ENCODE measurements around the gene CCT7. TPM values are rescaled to one million over a fixed set of nuclear protein-coding genes. Genes with fewer than 3 reads are reported as not detected.

Gene CCT7
- 202 and 219 TPM in 2 replicates for total RNA-seq

GRCh38 chr2:73233932-73234832, at the start of gene CCT7:
Gene CCT7 (plus strand): TSS chr2:73234308. CDS start chr2:73234379, 71 bp downstream.

GRCh38 chr2:73202156-73203054, 31.7 kb upstream of the CCT7 start, which contains the start of gene NOTO:
Gene NOTO (plus strand): TSS chr2:73202574. CDS start chr2:73202667, 93 bp downstream.

GRCh38 chr2:73214120-73215035, 19.7 kb upstream of the CCT7 start, which contains the start of gene SMYD5:
Gene SMYD5 (plus strand): TSS chr2:73214245. CDS start chr2:73214267, 22 bp downstream.

GRCh38 chr2:73233154-73233931, 765 bp upstream of the CCT7 start, which contains the start of gene PRADC1:
Gene PRADC1 (minus strand): TSS chr2:73233239. CDS start chr2:73233160, 79 bp downstream.

GRCh38 chr2:73284296-73285158, 50.4 kb downstream of the CCT7 start, which contains the start of gene FBXO41:
Gene FBXO41 (minus strand): TSS chr2:73284478. CDS start chr2:73269630, 14,848 bp downstream.

GRCh38 chr2:73293534-73294171, 59.5 kb downstream of the CCT7 start, which contains the start of gene EGR4:
Gene EGR4 (minus strand): TSS chr2:73293548. CDS start chr2:73293317, 231 bp downstream.

Other genes starting within 250 kb of the CCT7 start
- 10.3 and 15.6 TPM in 2 replicates for gene SFXN5, start 162.6 kb upstream of the CCT7 start, total RNA-seq
- gene RAB11FIP5, start 121.4 kb upstream of the CCT7 start, total RNA-seq = 32.6 and 36.6 TPM in 2 replicates
- not detected in 2 replicates for gene NOTO, start 31.7 kb upstream of the CCT7 start, total RNA-seq
- gene SMYD5, start 20.1 kb upstream of the CCT7 start, total RNA-seq = 13.5 and 17.2 TPM in 2 replicates
- 23.9 and 28.3 TPM in 2 replicates for gene PRADC1, start 1.1 kb upstream of the CCT7 start, total RNA-seq
- 1.7 and 2.4 TPM in 2 replicates for gene FBXO41, start 50.2 kb downstream of the CCT7 start, total RNA-seq
- not detected in 2 replicates for gene EGR4, start 59.2 kb downstream of the CCT7 start, total RNA-seq
- gene ALMS1, start 151.5 kb downstream of the CCT7 start, total RNA-seq = 8.0 and 10.2 TPM in 2 replicates

All from cardiac ventricle fibroblast (primary cell).